Lower leg skin (tissue), 4 donors: Measurements from ENCODE around the gene HK2. TPM values are rescaled to one million over a fixed set of nuclear protein-coding genes. Genes with fewer than 3 reads are reported as not detected.
A peak's percentile ranks its signal among the peaks of the same experiment; 100 is the strongest.

Source experiments
- DNase-seq, 2 donors: peaks; one replicate each; pipeline ENCODE4 v3.0.0-alpha.2; 2019; ENCODE audit warnings: low spot score in 2 of 2
- H3K4me3 ChIP-seq: fragments of 200-600 bp; sonication (generic); 2 replicates; pipeline ENCODE4 v1.5.1; 2017; ENCODE audit warnings: mild to moderate bottlenecking, low read depth; ENCODE audit not compliant: poor library complexity, severe bottlenecking
- CTCF ChIP-seq, 3 donors: fragments of 450-650 bp; IDR thresholded peaks; one replicate each; pipeline ENCODE4 v1.5.1; 2016; ENCODE audit warnings: antibody characterized with exemption in 3 of 3, mild to moderate bottlenecking in 3 of 3, moderate library complexity in 2 of 3
- POLR2A ChIP-seq, 2 donors: fragments of 450-650 bp; IDR thresholded peaks; one replicate each; pipeline ENCODE4 v1.6.1; 2016 to 2017; ENCODE audit warnings: antibody characterized with exemption in 2 of 2, mild to moderate bottlenecking in 1 of 2, moderate library complexity in 1 of 2
- WGBS, 2 donors: methylation state at CpG; one replicate each; pipeline ENCODE4 v1.1.5; 2018; 5-methylcytosine and 5-hydroxymethylcytosine counted together
- intact Hi-C: fragments of 100-400 bp; cut with DNase I; formaldehyde crosslinking; loops from one replicate; pipeline ENCODE4 v1.15.0; 2023; ENCODE audit warnings: low total_unique reads
- total RNA-seq, 4 donors: library from RNA; depleted of rRNA; stranded (reverse); fragments of >200 nt; gene quantifications; one replicate each; pipeline ENCODE4 v1.1.0, GENCODE V29; 2016

HK2 gene
- total RNA-seq, 4 donors from 2014 or later: 22.4 to 27.3 (median 25.8) TPM

- H3K4me3 ChIP-seq: no peak overlapping the region
- 47 to 50% methylated on average over 13 of the region's 13 CpGs for WGBS, 2 donors
- TF ChIP-seq POLR2A (IDR thresholded peaks at IDR 0.05) (no peak), CTCF (IDR thresholded peaks at IDR 0.05) (no peak)
- peak; percentile 39 to 86 for DNase-seq
- intact Hi-C loops: loop anchor here (5.0 kb wide), 1 partner anchor 159 kb away; no protein-coding TSS in a partner anchor
Observed at GRCh38 chr2:74876081-74876886, 42.4 kb downstream of the HK2 start.

- no peak overlapping the region for H3K4me3 ChIP-seq
- 93 to 95% methylated on average over 6 of the region's 6 CpGs for WGBS, 2 donors
- DNase-seq: peak in 1 of 2 donors; percentile 59
- intact Hi-C loops: loop anchor here (5.0 kb wide), 1 partner anchor 160 kb away; no protein-coding TSS in a partner anchor
- no peak for TF ChIP-seq POLR2A (IDR thresholded peaks at IDR 0.05)
- TF ChIP-seq CTCF (IDR thresholded peaks at IDR 0.05): no peak
Observed at GRCh38 chr2:74877376-74877775, 43.4 kb downstream of the HK2 start.

GRCh38 chr2:74877781-74878433 lies 44.0 kb downstream of the HK2 start:
- no peak overlapping the region for H3K4me3 ChIP-seq
- WGBS, 2 donors: 88 to 92% methylated on average over 4 of the region's 4 CpGs
- DNase-seq: peak in 1 of 2 donors; percentile 75
- intact Hi-C loops: loop anchor here (5.0 kb wide), 1 partner anchor 161 kb away; no protein-coding TSS in a partner anchor
- TF ChIP-seq POLR2A (IDR thresholded peaks at IDR 0.05) (no peak), CTCF (IDR thresholded peaks at IDR 0.05) (no peak)

- H3K4me3 ChIP-seq: no peak overlapping the region
- WGBS, 2 donors: 94 to 97% methylated on average over 20 of the region's 20 CpGs
- DNase-seq: no peak
- no peak for TF ChIP-seq CTCF (IDR thresholded peaks at IDR 0.05)
- no peak for TF ChIP-seq POLR2A (IDR thresholded peaks at IDR 0.05)
- intact Hi-C loops: loop anchor here (5.0 kb wide), 1 partner anchor 161 kb away; no protein-coding TSS in a partner anchor
Observed at GRCh38 chr2:74878551-74878950, 44.6 kb downstream of the HK2 start.

GRCh38 chr2:74880054-74880728 lies 46.3 kb downstream of the HK2 start:
- no peak overlapping the region for H3K4me3 ChIP-seq
- intact Hi-C loops: loop anchor here (5.0 kb wide), 1 partner anchor 1167 kb away; no protein-coding TSS in a partner anchor
- TF ChIP-seq CTCF (IDR thresholded peaks at IDR 0.05) (no peak), POLR2A (IDR thresholded peaks at IDR 0.05) (no peak)
- peak in 1 of 2 donors; percentile 78 for DNase-seq
- WGBS, 2 donors: 96 to 97% methylated on average over 24 of the region's 24 CpGs
